ENCODE results near the gene SMYD1.

DNA sequence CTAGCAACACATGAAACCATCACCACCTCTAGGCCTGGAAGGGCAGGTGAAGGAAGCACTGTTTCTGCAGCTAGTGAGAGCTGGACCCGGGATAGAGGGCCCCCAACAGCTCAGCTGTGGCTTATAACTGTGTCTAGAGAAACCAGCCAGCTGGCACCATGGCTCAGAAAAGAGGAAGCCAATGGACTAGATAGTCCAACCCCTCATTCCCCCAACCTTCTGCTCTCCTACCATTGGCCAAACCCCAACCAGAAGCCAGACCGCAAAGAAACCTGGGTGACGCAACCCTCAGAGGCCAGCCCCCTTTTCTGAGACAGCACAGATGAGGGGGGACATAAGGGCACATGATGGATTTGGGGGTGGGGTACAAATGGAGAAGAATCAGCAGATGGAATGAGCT, 24.3 kb downstream of the SMYD1 start:
- no peak for TF ChIP-seq EZH2 (IDR thresholded peaks at IDR 0.05)
- TF ChIP-seq, protein P1, sequence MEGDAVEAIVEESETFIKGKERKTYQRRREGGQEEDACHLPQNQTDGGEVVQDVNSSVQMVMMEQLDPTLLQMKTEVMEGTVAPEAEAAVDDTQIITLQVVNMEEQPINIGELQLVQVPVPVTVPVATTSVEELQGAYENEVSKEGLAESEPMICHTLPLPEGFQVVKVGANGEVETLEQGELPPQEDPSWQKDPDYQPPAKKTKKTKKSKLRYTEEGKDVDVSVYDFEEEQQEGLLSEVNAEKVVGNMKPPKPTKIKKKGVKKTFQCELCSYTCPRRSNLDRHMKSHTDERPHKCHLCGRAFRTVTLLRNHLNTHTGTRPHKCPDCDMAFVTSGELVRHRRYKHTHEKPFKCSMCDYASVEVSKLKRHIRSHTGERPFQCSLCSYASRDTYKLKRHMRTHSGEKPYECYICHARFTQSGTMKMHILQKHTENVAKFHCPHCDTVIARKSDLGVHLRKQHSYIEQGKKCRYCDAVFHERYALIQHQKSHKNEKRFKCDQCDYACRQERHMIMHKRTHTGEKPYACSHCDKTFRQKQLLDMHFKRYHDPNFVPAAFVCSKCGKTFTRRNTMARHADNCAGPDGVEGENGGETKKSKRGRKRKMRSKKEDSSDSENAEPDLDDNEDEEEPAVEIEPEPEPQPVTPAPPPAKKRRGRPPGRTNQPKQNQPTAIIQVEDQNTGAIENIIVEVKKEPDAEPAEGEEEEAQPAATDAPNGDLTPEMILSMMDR (IDR thresholded peaks at IDR 0.05): no peak

All from neural progenitor cell (in vitro differentiated cells).